Measurements from ENCODE around the gene NCOR2.

DNA sequence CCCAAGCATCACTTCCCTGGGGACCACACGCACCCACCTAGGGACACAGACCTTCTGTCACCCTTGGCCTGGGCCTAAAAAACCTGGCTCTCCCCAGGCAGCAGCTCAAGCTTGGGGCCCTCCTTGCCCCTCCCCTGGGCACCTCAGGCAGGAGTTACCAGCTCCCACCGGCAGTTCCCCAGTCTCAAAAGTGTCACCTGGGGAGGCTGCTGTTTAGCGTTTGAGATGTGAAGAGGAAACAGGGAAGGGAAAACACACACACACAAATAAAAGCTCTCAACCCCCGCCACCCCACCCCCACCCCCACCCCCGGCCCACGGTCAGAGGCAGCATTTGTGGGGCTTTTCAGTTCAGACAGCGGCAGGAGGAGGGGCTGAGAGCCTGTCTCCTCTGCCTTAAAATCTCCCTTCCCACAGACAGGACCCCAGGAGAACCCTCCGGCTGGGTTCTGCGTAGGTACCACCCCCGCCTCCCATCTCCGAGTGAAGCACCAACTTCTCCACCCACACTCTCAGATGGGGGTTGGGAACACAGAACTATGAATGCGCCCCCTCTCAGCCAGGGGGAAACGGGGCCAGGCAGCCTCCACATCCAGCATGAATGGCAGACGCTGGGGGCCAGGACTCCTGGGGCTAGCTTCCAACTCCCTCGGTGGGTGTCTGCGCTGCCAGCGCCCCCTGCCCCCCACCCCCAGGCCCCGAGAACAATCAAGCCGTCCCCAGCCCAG lies 3.0 kb downstream of the NCOR2 start:
- TF ChIP-seq POLR2AphosphoS5 (IDR thresholded peaks at IDR 0.05; ENCODE audit: insufficient read depth, low read depth, low read length), result no peak
- no peak for TF ChIP-seq POLR2A (IDR thresholded peaks at IDR 0.05; ENCODE audit: low read depth, low read length)
- TF ChIP-seq CTCF (IDR thresholded peaks at IDR 0.05; ENCODE audit: extremely low read depth in 1 of 2, insufficient read depth in 1 of 2, low read depth in 1 of 2, low read length in 2 of 2), result no peak
- TF ChIP-seq EZH2 (IDR thresholded peaks at IDR 0.05; ENCODE audit: borderline replicate concordance, low read depth, low read length, severe bottlenecking), result no peak
- no peak for TF ChIP-seq MYC (IDR thresholded peaks at IDR 0.05; ENCODE audit: low read depth, low read length)
- TF ChIP-seq MAX (IDR thresholded peaks at IDR 0.05; ENCODE audit: insufficient read depth, insufficient read length), result no peak
